ENCODE data around the gene CACNA2D2. TPM values are rescaled to one million over a fixed set of nuclear protein-coding genes. Genes with fewer than 3 reads are reported as not detected.

The CACNA2D2 gene
- total RNA-seq, 1 donor from 2014 or later, result 5.0 TPM

- no peak overlapping the region for H3K4me3 Mint-ChIP-seq (ENCODE audit: unreplicated experiment)
- peaks cover 6% of the 10 kb centered on the region for H3K9me3 Mint-ChIP-seq (ENCODE audit: unreplicated experiment)
- DNase-seq, result no peak
- TF ChIP-seq CTCF (IDR thresholded peaks at IDR 0.05; ENCODE audit: partially characterized antibody, unreplicated experiment), result no peak
- peaks cover 8% of the 10 kb centered on the region for H3K27me3 Mint-ChIP-seq (ENCODE audit: unreplicated experiment)
- H3K27ac Mint-ChIP-seq (ENCODE audit: unreplicated experiment), result no peak overlapping the region
- no peaks in the 10 kb centered on the region for H3K36me3 Mint-ChIP-seq (ENCODE audit: unreplicated experiment)
- H3K4me1 Mint-ChIP-seq (ENCODE audit: low read depth, unreplicated experiment), result peaks cover 9% of the 10 kb centered on the region
Observed at GRCh38 chr3:50375258-50375931, 128.0 kb downstream of the CACNA2D2 start.

GRCh38 chr3:50374363-50375257, 128.8 kb downstream of the CACNA2D2 start:
- DNase-seq, result no peak
- Mint-ChIP-seq H3K27ac (ENCODE audit: unreplicated experiment) (no peak overlapping the region), H3K36me3 (ENCODE audit: unreplicated experiment) (no peaks in the 10 kb centered on the region), H3K4me1 (ENCODE audit: low read depth, unreplicated experiment) (peaks cover 7% of the 10 kb centered on the region), H3K27me3 (ENCODE audit: unreplicated experiment) (peaks cover 4% of the 10 kb centered on the region), H3K4me3 (ENCODE audit: unreplicated experiment) (no peak overlapping the region), H3K9me3 (ENCODE audit: unreplicated experiment) (peaks cover 5% of the 10 kb centered on the region)
- peak; percentile 15 for TF ChIP-seq CTCF (IDR thresholded peaks at IDR 0.05; ENCODE audit: partially characterized antibody, unreplicated experiment)

GRCh38 chr3:50373146-50374051, 130.0 kb downstream of the CACNA2D2 start:
- Mint-ChIP-seq H3K27me3 (ENCODE audit: unreplicated experiment) (peaks cover 4% of the 10 kb centered on the region), H3K4me3 (ENCODE audit: unreplicated experiment) (no peak overlapping the region), H3K9me3 (ENCODE audit: unreplicated experiment) (peaks cover 8% of the 10 kb centered on the region), H3K27ac (ENCODE audit: unreplicated experiment) (no peak overlapping the region), H3K36me3 (ENCODE audit: unreplicated experiment) (no peaks in the 10 kb centered on the region), H3K4me1 (ENCODE audit: low read depth, unreplicated experiment) (peaks cover 12% of the 10 kb centered on the region)
- no peak for DNase-seq
- TF ChIP-seq CTCF (IDR thresholded peaks at IDR 0.05; ENCODE audit: partially characterized antibody, unreplicated experiment), result no peak

GRCh38 chr3:50372349-50372748, 131.1 kb downstream of the CACNA2D2 start:
- DNase-seq, result no peak
- Mint-ChIP-seq H3K9me3 (ENCODE audit: unreplicated experiment) (peaks cover 8% of the 10 kb centered on the region), H3K4me3 (ENCODE audit: unreplicated experiment) (no peak overlapping the region), H3K27me3 (ENCODE audit: unreplicated experiment) (peaks cover 5% of the 10 kb centered on the region), H3K27ac (ENCODE audit: unreplicated experiment) (no peak overlapping the region), H3K36me3 (ENCODE audit: unreplicated experiment) (no peaks in the 10 kb centered on the region), H3K4me1 (ENCODE audit: low read depth, unreplicated experiment) (peaks cover 13% of the 10 kb centered on the region)
- TF ChIP-seq CTCF (IDR thresholded peaks at IDR 0.05; ENCODE audit: partially characterized antibody, unreplicated experiment), result no peak

Measured in glutamatergic neuron (in vitro differentiated cells).